Dermis microvascular lymphatic vessel endothelial cell (primary cell): ENCODE measurements around the gene TNFRSF8. TPM values are rescaled to one million over a fixed set of nuclear protein-coding genes. Genes with fewer than 3 reads are reported as not detected.
"Not testable (repeated sequence)": the region's sequence is repeated elsewhere in the genome, so short reads cannot be mapped to it uniquely, and the experiment has no call there.

Experiments used
- DNase-seq, 2 donors: peaks; one replicate each; pipeline versions ENCODE4 v3.0.0 to v3.0.0-alpha.2; 2010; ENCODE audit warnings: low read depth in 2 of 2
- total RNA-seq: library from RNA; depleted of rRNA; stranded (reverse); fragments of >200 nt; gene quantifications from 2 replicates; pipeline ENCODE4 v1.2.1, GENCODE V29; 2014

The TNFRSF8 gene
- under 0.01 TPM in 1 of 2 replicates, not detected in the other for total RNA-seq

- DNase-seq = no peak
These were observed at the start of gene TNFRSF8 for GRCh38 chr1:12063141-12064072. Gene TNFRSF8, plus strand, starts transcription at chr1:12063303. Its CDS starts 296 bp downstream, at chr1:12063599.

DNA sequence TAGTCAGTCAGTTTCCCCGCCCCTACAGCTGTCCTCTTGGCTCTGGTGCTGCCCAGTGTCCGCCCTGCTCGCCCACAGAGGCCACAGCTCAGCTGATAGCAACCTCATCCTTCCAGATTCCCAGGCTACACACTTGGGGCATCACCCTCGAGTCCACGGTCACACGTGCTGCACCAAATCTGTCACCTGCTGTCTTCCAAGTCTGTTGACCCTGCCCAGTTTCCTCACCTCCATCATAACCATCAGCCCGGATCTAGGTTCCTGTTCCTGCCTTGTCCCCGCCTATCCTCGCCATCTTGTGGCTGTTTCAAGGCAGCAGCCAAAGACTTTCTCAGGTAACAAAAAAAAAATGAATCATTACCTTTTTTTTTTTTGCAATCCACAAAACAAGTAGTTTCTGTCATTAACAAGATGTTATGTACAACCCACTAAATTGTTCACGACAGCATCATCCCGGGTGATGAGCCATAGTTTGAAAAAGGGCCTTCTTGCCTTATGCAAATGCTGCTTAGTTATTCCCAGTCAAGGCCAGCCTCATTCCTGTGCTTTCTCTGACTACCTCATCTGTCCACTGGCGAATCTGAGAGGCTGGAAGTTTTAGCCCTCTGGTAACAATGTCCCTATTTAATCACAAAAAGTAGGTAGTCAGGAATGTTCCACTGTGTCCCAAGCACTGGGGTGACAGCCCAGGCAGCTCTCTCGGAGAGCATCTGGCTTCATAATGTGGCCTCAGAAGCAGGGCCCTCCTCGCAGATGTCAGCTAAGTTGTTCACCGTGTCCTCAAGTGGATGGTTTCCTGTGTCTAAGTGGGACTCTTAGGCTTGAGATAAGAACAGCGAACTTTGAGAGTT is 48.7 kb upstream of the TNFRSF8 start:
- no peak for DNase-seq

DNA sequence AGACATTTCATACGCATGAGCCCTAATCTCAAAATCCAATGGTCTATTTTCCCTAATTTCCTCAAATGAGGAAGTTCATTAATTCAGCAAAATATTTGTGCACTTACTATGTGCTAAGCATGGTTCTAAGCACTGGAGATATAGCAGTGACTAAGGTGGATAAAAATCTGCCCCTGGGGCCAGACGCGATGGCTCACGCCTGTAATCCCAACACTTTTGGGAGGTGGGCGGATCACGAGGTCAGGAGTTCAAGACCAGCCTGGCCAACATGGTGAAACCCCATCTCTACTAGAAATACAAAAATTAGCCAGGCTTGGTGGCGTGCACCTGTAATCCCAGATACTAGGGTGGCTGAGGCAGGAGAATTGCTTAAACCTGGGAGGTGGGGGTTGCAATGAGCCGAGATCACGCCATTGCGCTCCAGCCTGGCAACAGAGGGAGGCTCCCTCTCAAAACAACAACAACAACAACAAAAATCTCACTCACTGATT is 48.1 kb upstream of the TNFRSF8 start:
- DNase-seq = no peak

- DNase-seq = no peak
These were observed 47.6 kb upstream of the TNFRSF8 start for GRCh38 chr1:12015499-12015898.

DNA sequence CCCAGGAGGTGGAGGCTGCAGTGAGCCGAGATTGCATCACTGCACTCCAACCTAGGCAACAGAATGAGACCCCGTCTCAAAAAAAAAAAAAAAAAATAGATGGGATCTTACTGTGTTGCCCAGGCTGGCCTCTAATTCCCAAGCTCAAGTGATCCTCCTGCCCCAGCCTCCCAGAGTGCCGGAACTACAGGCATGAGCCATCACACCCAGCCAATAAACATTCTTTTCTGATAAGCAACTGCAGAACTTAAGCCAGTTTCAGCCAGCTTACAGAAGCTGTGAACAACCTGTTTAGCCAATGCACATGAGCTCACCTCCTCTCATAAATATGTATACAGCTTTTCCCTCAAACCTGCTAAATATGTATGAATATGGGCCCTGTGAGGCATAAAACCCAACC is 46.9 kb upstream of the TNFRSF8 start:
- DNase-seq = no peak

DNA sequence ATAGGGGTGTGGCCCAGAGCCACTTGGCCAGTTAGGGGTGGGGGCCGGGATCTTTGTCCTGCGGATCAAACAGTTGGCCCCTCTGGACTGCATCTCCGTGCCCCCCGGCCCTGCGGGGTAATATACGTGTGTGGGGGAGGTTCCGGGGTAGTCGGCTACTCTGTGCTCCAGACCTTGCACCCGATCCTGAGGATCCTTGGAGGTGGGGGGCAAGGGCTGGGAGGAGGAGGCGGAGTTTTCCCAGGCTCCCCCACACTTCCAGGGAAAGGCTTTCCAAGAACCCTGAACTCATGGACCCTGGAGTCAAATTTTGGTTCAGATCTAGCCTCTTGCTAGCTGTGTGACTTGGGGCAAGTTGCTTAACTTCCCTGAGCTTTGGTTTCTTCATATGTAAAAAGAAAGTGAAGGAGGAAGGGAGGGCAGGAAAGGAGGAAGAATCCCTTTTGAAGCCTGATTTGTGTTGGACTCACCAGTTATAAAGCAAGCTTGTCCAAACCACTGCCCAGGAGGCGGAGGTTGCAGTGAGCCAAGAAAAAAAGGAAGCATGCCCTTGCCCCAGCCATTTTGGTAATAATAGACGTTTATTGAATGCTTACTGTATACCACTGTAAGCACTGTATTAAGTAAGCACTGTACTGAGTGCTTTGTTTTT is 43.1 kb upstream of the TNFRSF8 start:
- DNase-seq = no peak

- DNase-seq = no peak
These were observed 41.5 kb upstream of the TNFRSF8 start for GRCh38 chr1:12021616-12022015.

- DNase-seq = no peak
These were observed 41.1 kb upstream of the TNFRSF8 start for GRCh38 chr1:12022036-12022435.

DNA sequence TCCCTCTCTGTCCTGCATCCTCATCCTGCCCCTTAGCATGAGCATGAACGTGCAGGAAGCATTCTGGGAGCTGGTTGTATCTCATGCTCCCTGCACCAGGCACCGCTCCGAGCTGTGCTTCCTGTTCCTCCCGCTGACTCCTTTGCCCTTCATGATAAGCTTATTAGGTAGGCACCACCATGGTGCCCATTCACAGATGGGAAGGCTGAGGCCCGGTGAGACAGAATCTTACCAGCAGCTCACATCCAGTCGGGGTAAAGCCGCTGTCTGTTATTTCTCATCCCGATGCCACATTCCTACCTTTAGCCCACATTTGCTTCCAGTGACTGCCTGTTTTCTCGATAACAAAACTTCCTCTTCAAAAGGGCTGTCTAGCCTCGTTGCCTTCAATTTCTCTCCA is 36.5 kb upstream of the TNFRSF8 start:
- peak in 1 of 2 donors; percentile 9 for DNase-seq

- no peak for DNase-seq
These were observed 34.9 kb upstream of the TNFRSF8 start for GRCh38 chr1:12028248-12028647.

- DNase-seq = no peak
These were observed 34.1 kb upstream of the TNFRSF8 start for GRCh38 chr1:12028957-12029511.

DNA sequence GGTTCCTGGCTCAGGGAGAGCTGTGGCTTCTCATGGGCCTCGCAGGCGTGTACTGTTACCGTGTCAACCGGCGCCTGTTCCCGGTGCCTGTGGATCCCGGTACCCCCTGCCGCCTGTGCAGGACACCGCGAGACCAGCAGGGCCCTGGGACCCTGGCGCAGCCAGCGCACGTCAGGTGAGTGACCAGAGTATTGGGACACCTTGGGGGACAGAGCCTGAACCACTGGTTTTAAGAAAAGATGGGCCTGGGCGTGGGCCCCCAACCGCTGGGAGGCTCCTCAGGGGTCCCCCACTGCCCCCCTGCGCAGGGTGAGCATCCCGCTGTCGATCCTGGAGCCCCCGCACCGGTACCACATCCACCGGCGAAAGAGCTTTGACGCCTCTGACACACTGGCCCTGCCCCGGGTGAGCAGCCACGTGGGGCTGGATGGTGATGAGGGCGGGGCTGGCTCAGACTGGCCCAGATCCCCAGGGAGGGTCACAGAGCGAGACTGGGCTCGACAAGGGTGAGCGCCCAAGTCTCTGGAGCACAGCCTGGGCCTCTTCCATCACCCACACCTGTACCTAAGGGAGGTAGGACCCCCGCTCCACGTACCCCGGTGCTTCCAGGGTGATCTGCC is 33.3 kb upstream of the TNFRSF8 start:
- DNase-seq = no peak

DNA sequence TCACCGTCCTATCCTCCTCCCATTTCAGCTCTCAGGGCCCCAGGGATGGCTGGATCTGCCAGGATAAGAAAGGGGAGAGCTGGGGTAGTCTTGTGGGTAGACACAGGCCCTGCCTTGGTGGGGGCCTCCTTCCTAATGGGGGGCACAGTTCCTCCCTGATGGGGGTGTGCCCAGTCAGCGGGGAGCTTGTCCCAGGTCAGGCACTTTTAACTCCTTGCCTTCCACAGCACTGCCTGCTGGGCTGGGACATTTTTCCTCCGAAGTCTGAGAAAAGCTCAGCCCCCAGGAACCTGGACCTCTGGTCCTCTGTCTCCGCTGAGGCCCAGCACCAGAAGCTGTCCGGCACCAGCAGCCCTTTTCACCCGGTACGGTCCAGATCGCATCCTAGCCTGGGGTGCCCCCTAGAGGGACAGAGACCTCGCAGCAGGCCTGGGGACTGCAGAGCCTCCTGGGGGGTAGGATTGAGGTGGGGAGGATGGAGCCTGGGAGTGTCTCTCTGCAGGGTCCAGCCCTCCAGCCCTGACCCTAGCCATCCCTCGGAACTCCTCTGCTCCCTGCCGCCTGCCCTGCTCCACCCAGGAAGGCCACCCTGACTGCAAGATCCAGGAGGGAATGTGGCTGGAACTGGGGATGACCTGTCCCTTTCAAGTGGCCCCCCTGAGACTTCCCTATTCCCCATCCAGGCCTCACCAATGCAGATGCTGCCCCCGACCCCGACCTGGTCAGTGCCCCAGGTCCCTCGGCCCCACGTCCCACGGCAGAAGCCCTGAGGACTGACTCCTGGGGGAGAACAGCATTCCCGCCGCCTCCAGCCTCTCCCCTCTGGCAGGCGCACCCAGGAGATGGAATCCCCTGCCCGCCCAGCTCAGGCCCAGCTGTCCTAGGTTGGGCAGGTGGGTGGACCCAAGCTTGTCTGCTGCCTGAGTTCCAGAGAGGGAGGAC is 31.8 kb upstream of the TNFRSF8 start:
- DNase-seq = peak; percentile 18 to 47

DNA sequence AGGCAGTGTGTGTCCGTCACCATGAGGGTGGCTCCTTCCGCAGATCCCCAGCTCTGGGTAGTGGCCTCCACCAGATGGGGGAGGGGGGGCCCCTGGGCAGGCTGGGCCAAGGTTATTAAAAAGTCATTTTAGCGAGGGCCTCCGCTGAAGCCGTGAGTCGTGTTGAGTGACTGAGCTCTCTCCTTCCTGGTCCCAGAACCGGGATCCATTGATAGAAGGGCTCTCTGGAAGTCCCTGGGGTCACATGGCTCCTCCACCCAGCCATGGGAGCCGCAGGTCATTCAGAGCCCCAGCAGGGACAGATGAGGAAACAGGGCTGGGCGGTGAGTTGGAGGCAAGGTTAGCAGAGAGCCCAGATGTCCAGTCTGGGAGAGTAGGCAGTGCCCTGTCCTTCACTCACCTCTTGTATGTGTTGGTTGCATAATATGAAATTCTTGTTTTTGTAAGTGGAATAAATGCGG is 30.9 kb upstream of the TNFRSF8 start:
- DNase-seq = no peak

GRCh38 chr1:12033441-12033840 is 29.7 kb upstream of the TNFRSF8 start:
- DNase-seq = not testable (repeated sequence)

GRCh38 chr1:12034381-12034801 is 28.7 kb upstream of the TNFRSF8 start:
- no peak for DNase-seq

- DNase-seq = no peak
These were observed 27.8 kb upstream of the TNFRSF8 start for GRCh38 chr1:12035312-12035711.

DNA sequence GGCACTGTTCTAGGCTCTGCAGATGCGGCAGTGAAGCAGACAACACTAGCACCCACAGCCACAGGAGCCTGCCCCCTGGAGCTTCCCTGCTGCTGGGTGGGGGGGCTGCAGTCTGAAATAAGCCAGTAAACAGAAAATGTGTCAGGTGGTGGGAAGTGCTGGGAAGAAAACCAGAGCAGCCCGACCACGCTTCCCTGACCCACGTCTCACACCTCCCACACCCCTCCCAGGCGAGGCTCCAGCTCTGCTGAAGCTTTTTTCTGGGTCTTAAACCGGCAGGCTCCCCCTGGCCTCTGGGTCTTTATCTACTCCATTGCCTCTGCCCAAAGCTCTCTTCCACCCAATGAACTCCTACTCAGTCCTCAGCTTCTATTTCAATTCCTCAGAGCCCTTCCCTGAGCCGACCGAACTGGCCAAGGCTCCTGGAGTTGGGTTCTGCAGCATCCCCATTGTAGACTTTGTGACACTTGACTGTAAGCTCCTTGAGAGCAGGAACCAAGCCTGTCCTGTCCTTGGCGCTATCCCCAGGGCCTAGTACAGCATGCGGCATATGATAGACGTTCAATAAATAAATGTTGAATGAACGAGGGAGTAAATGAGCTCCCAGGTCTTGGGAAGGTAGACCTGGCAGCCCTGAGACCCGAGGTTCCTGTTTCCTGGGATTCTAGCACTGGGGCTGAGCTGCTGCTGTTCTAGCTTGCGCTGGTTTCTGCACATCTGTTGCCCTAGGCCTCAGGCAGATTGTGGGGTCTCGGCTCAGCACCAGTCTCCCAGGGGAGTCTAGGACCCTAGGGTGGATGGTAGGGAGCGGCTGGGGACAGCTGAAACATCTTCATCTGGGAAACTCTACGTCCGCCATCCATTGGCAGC is 25.4 kb upstream of the TNFRSF8 start:
- no peak for DNase-seq
